Right lung (tissue), 5 donors: ENCODE measurements around the gene PACS1. TPM values are rescaled to one million over a fixed set of nuclear protein-coding genes. Genes with fewer than 3 reads are reported as not detected.
"Not testable (repeated sequence)": the region's sequence is repeated elsewhere in the genome, so short reads cannot be mapped to it uniquely, and the experiment has no call there.

ENCODE experiments used
- DNase-seq, 2 donors: peaks; one replicate each; pipeline ENCODE4 v3.0.0-alpha.2; 2013
- polyA plus RNA-seq, 5 donors: library from polyadenylated mRNA; unstranded; fragments of 120-200 nt; gene quantifications; one replicate each; pipeline versions ENCODE4 v1.2.1 to v1.2.3, GENCODE V29; 2013; ENCODE audit warnings: inconsistent platforms in 1 of 5, low replicate concordance in 1 of 5; ENCODE audit not compliant: insufficient read length in 5 of 5, insufficient read depth in 1 of 5

The PACS1 gene
- polyA plus RNA-seq, 5 donors: 44.7 to 57.6 (median 49.0) TPM

- peak in 1 of 2 donors; percentile 23 for DNase-seq
Measured at GRCh38 chr11:66268952-66269905, 199.2 kb downstream of the PACS1 start.

- no peak for DNase-seq
Measured at GRCh38 chr11:66271816-66272215, 201.7 kb downstream of the PACS1 start.

GRCh38 chr11:66272596-66272995, 202.5 kb downstream of the PACS1 start:
- no peak for DNase-seq

- no peak for DNase-seq
Measured at GRCh38 chr11:66274219-66274618, 204.1 kb downstream of the PACS1 start.

- DNase-seq: no peak
Measured at GRCh38 chr11:66275396-66275795, 205.3 kb downstream of the PACS1 start.

GRCh38 chr11:66275984-66276612, 206.0 kb downstream of the PACS1 start:
- no peak for DNase-seq

- not testable (repeated sequence) for DNase-seq
Measured at GRCh38 chr11:66276619-66277018, 206.5 kb downstream of the PACS1 start.

- not testable (repeated sequence) for DNase-seq
Measured at GRCh38 chr11:66277064-66277463, 207.0 kb downstream of the PACS1 start.

- DNase-seq: no peak
Measured at GRCh38 chr11:66277471-66278362, 207.6 kb downstream of the PACS1 start, which contains the start of gene CNIH2. Gene CNIH2 (plus strand): TSS chr11:66278175. CDS start chr11:66278457, 282 bp downstream.

- no peak for DNase-seq
Measured at GRCh38 chr11:66278363-66279091, 208.5 kb downstream of the PACS1 start.

GRCh38 chr11:66279092-66279734, 209.1 kb downstream of the PACS1 start:
- no peak for DNase-seq

GRCh38 chr11:66280428-66280827, 210.4 kb downstream of the PACS1 start:
- no peak for DNase-seq

- no peak for DNase-seq
Measured at GRCh38 chr11:66281001-66281400, 210.9 kb downstream of the PACS1 start.

- no peak for DNase-seq
Measured at GRCh38 chr11:66281776-66282467, 211.8 kb downstream of the PACS1 start.

GRCh38 chr11:66282468-66283455, 212.7 kb downstream of the PACS1 start:
- peak; percentile 94 to 96 for DNase-seq

- no peak for DNase-seq
Measured at GRCh38 chr11:66283461-66284105, 213.5 kb downstream of the PACS1 start.

GRCh38 chr11:66284526-66285078, 214.5 kb downstream of the PACS1 start:
- DNase-seq: no peak
